Liver (tissue), 3 donors: ENCODE measurements around the gene LRRC49.

Experiments used
- GABPA ChIP-seq, 2 donors: IDR thresholded peaks in 1 of 2; conservative IDR thresholded peaks in 1 of 2; 2 replicates each; pipeline ENCODE4 v1.6.1; 2016; ENCODE audit warnings: antibody characterized with exemption in 2 of 2, mild to moderate bottlenecking in 1 of 2, moderate library complexity in 1 of 2
- TF ChIP-seq, protein P1 (sequence below): fragments of 150-350 bp; IDR thresholded peaks from 2 replicates; pipeline ENCODE4 v1.5.1; 2017; ENCODE audit warnings: improper control_type of control experiment, low read depth, low read length; ENCODE audit not compliant: missing input control
- donor health status: healthy.
- donor health status: healthy.

DNA sequence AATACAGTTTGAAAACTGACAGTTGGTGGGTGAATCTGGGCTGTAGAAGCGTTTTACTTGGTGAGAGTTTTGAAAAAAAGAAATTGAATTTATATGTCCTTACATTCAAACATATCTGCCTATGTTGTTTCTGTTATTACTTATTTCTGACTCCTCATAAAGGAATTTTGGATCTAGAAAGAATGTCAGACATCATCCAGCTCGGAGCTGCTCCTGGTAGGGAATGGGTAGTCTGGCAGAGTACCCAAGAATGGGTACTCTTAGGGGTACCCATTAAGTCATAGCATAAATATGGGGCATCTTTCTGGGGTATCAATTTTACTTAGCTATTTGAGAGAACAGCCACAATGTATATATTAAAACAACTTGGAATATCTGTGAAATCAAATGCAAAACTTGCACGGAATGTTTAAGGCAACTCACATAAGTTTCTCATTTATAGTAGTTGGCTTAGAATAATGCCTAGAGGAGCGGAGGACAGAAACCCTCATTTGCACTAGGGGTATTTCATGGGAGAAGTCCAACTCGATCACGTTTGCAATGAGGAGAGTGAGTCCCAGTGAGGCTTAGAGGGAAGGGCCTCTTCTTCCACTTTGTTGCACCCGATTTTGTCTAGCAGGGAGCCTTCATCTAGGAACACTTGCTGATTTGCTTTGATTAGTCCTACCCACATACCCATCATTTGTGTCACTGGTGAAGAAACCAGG, 36.3 kb upstream of the LRRC49 start:
- no peak for TF ChIP-seq GABPA (IDR thresholded peaks at IDR 0.05 in 1 of 2, conservative IDR thresholded peaks at IDR 0.05 in 1 of 2)
- TF ChIP-seq, protein P1, sequence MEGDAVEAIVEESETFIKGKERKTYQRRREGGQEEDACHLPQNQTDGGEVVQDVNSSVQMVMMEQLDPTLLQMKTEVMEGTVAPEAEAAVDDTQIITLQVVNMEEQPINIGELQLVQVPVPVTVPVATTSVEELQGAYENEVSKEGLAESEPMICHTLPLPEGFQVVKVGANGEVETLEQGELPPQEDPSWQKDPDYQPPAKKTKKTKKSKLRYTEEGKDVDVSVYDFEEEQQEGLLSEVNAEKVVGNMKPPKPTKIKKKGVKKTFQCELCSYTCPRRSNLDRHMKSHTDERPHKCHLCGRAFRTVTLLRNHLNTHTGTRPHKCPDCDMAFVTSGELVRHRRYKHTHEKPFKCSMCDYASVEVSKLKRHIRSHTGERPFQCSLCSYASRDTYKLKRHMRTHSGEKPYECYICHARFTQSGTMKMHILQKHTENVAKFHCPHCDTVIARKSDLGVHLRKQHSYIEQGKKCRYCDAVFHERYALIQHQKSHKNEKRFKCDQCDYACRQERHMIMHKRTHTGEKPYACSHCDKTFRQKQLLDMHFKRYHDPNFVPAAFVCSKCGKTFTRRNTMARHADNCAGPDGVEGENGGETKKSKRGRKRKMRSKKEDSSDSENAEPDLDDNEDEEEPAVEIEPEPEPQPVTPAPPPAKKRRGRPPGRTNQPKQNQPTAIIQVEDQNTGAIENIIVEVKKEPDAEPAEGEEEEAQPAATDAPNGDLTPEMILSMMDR: no peak
